ENCODE measurements around the gene CDC26.

- TF ChIP-seq CTCF (IDR thresholded peaks at IDR 0.05) (no peak), POLR2A (IDR thresholded peaks at IDR 0.05) (no peak)
These were observed 55.4 kb downstream of the CDC26 start for GRCh38 chr9:113219969-113220368.

Measured in adrenal gland (tissue), 5 donors.